ENCODE measurements around the gene NAT9.

- TF ChIP-seq CTCF (IDR thresholded peaks at IDR 0.05), result no peak
- TF ChIP-seq POLR2A (IDR thresholded peaks at IDR 0.05), result no peak
Observed at GRCh38 chr17:74732042-74732867, 43.9 kb downstream of the NAT9 start.
